Thoracic aorta (tissue), 2 donors: Measurements from ENCODE around the gene AREL1. TPM values are rescaled to one million over a fixed set of nuclear protein-coding genes. Genes with fewer than 3 reads are reported as not detected.

Experiments used
- ATAC-seq: fragments of 150-250 bp; one replicate; pipeline ENCODE4 v1.8.0; 2017; ENCODE audit warnings: low read depth; ENCODE audit not compliant: insufficient number of reproducible peaks, low FRiP score
- DNase-seq: peaks from one replicate; pipeline ENCODE4 v3.0.0-alpha.2; 2020; ENCODE audit warnings: low spot score
- H3K27ac ChIP-seq, 2 donors: fragments of 200-600 bp; sonication (generic); 1 replicate in 1 of 2; 2 replicates in 1 of 2; pipeline ENCODE4 v1.5.1; 2016; ENCODE audit warnings: mild to moderate bottlenecking in 2 of 2, moderate library complexity in 2 of 2
- H3K27me3 ChIP-seq: fragments of 200-600 bp; sonication (generic); replicated peaks from 2 replicates; pipeline ENCODE4 v1.6.0; 2016; ENCODE audit warnings: mild to moderate bottlenecking; ENCODE audit not compliant: insufficient read depth
- H3K36me3 ChIP-seq: fragments of 200-600 bp; sonication (generic); one replicate; pipeline ENCODE4 v1.5.1; 2016
- H3K4me1 ChIP-seq, 2 donors: fragments of 200-600 bp; sonication (generic); 1 replicate in 1 of 2; 2 replicates in 1 of 2; pipeline versions ENCODE4 v1.5.1 to v1.6.0; 2016; ENCODE audit warnings: low read depth in 2 of 2, mild to moderate bottlenecking in 1 of 2; ENCODE audit not compliant: control insufficient read depth in 1 of 2
- H3K4me3 ChIP-seq: fragments of 200-600 bp; sonication (generic); 2 replicates; pipeline ENCODE4 v1.5.1; 2016; ENCODE audit warnings: mild to moderate bottlenecking
- H3K9me3 ChIP-seq: fragments of 200-600 bp; sonication (generic); 2 replicates; pipeline ENCODE4 v1.5.1; 2016
- total RNA-seq, 2 donors: library from RNA; depleted of rRNA; stranded (reverse); fragments of >200 nt; gene quantifications; one replicate each; pipeline versions ENCODE4 v1.1.0 to v1.2.3, GENCODE V29; 2016
- TF ChIP-seq, protein P1 (sequence below): fragments of 200-600 bp; sonication (generic); IDR thresholded peaks from one replicate; pipeline ENCODE4 v1.5.1; 2019; ENCODE audit warnings: antibody characterized with exemption

The AREL1 gene
- total RNA-seq, 2 donors from 2014 or later, result 29.6 to 51.4 TPM

DNA sequence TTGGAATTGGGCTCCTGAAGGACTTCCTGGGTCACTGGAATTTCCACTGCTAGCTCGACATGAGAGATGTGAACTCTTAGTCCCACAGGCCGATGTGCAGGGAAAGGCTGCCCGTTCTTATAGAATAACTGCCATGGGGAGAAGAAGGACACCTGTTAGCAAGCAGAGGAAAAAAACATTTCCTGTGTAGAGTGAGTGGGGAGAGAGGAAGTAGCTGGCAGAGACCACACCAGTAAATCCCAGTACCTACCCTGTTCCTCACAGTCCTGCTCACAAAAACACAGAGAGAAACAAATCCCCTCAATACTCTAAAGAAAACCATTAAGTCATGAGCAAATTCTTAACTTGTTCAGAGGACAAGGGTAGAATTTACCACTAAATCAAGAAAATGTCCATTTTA, 29.5 kb downstream of the AREL1 start:
- H3K36me3 ChIP-seq, result peaks cover 29% of the 10 kb centered on the region
- no peaks in the 10 kb centered on the region for H3K27me3 ChIP-seq
- TF ChIP-seq, protein P1, sequence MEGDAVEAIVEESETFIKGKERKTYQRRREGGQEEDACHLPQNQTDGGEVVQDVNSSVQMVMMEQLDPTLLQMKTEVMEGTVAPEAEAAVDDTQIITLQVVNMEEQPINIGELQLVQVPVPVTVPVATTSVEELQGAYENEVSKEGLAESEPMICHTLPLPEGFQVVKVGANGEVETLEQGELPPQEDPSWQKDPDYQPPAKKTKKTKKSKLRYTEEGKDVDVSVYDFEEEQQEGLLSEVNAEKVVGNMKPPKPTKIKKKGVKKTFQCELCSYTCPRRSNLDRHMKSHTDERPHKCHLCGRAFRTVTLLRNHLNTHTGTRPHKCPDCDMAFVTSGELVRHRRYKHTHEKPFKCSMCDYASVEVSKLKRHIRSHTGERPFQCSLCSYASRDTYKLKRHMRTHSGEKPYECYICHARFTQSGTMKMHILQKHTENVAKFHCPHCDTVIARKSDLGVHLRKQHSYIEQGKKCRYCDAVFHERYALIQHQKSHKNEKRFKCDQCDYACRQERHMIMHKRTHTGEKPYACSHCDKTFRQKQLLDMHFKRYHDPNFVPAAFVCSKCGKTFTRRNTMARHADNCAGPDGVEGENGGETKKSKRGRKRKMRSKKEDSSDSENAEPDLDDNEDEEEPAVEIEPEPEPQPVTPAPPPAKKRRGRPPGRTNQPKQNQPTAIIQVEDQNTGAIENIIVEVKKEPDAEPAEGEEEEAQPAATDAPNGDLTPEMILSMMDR, result no peak
- ATAC-seq (no peak), DNase-seq (no peak)
- H3K4me1 ChIP-seq, result no peaks in the 10 kb centered on the region
- no peaks in the 10 kb centered on the region for H3K9me3 ChIP-seq
- no peak overlapping the region for H3K4me3 ChIP-seq
- no peak overlapping the region for H3K27ac ChIP-seq

DNA sequence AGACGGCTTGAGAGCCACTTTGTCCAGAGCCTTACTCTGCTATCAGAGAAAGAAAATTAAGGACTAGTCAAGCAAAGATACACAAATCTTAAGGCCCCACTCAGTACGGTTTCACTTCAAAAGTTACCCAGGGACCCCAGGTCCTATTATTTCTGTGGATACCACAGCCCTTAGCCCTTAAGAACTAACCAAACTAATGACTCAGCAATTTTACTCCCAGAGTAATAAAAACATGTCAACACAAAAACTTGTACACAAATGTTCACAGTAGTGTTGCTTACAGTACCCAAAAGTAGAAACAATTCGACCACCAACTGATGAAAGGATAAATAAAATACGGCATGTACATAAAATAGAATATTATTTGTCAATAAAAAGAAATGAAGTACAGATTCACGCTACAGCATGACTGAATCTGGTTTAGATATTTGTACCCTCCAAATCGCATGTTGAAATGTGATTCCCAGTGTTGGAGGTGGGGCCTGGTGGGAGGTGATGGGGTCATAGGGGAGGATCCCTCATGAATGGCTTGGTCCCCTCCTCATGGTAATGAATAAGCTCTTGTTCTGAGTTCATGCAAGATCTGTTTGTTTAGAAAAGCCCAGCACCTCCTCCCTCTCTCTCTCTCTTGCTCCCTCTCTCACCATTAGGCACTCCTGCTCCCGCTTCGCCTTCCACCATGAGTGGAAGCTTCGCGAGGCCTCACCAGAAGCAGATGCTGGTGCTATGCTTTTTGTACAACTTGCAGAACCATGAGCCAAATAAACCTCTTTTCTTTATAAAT, 30.5 kb downstream of the AREL1 start:
- Histone ChIP-seq H3K9me3 (no peaks in the 10 kb centered on the region), H3K36me3 (peaks cover 28% of the 10 kb centered on the region), H3K27me3 (no peaks in the 10 kb centered on the region), H3K4me3 (no peak overlapping the region), H3K4me1 (no peaks in the 10 kb centered on the region), H3K27ac (no peak overlapping the region)
- DNase-seq (no peak), ATAC-seq (no peak)
- TF ChIP-seq, protein P1, result no peak

DNA sequence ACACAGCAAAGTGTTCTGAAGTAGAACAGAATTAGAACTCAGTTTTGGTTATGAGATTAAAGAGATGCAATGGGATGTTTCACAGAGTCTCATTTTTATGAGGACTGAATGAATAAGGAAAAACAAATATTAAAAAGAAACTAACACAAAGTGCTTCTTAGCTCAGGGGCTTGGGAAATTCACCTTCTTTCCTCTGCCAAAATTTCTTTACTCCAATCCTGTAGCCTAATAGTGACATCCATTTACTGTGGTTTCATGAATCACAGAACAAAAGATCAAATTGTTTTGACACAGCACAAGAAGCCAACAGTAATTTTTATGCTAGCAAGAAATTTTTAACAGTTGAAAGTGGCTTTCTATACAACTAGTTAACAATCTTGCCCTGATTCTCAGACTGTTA, 37.7 kb downstream of the AREL1 start:
- Histone ChIP-seq H3K9me3 (no peaks in the 10 kb centered on the region), H3K4me1 (peaks cover 10 to 29% of the 10 kb centered on the region in 2 donors), H3K36me3 (peaks cover 17% of the 10 kb centered on the region), H3K4me3 (no peak overlapping the region), H3K27me3 (no peaks in the 10 kb centered on the region), H3K27ac (no peak overlapping the region)
- no peak for DNase-seq
- ATAC-seq, result no peak
- TF ChIP-seq, protein P1, result no peak

DNA sequence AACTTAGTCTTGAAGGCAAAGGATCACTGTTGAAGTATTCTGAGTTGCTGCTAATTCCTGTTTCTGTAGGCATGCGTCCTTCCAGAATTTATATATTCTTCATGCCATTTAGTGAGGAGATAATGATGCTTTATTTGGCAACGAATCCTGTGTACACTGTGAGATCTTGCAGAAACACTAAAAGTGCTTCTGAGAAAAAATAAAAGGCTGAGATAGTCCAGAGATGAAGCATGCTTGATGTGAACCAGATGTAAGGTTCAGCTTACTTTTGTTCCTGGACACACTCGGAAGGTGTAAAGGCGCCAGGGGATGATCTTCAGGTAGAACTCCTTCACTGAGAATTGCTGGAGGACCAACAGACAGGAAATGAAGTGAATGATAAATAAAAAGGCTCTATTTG, 39.1 kb downstream of the AREL1 start:
- no peaks in the 10 kb centered on the region for H3K27me3 ChIP-seq
- ATAC-seq (no peak), DNase-seq (no peak)
- no peaks in the 10 kb centered on the region for H3K9me3 ChIP-seq
- peak overlapping the region; percentile 77 to 79 for H3K27ac ChIP-seq
- TF ChIP-seq, protein P1, result no peak
- H3K4me1 ChIP-seq, result peaks cover 14 to 44% of the 10 kb centered on the region in 2 donors
- peaks cover 24% of the 10 kb centered on the region for H3K36me3 ChIP-seq
- H3K4me3 ChIP-seq, result no peak overlapping the region

DNA sequence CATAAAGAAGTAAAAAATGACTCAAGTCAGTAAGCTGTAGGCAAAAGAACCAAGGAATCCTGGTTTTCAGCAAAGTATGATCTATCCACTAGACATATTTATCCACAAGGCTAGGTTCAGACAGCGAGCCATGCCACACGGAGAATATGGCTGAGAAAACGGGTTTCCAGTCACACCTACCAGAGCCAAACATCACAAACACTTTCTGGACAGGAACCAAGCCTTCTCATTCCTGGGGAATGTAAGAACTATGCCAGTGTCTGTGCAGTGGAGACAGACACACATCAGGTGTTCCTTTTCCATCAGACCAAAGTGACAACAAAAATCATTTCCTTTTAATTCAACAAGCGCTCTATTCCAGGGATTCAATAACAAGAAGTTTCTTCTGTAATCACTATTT, 41.1 kb downstream of the AREL1 start:
- ATAC-seq, result peak; percentile 47
- H3K27me3 ChIP-seq, result no peaks in the 10 kb centered on the region
- no peaks in the 10 kb centered on the region for H3K9me3 ChIP-seq
- peak overlapping the region; percentile 77 to 79 for H3K27ac ChIP-seq
- H3K4me3 ChIP-seq, result peak overlapping the region; percentile 27
- peaks cover 30% of the 10 kb centered on the region for H3K36me3 ChIP-seq
- H3K4me1 ChIP-seq, result peaks cover 14 to 44% of the 10 kb centered on the region in 2 donors
- no peak for DNase-seq
- TF ChIP-seq, protein P1, result no peak
